Fibroblast of skin of back (primary cell): Measurements from ENCODE around the gene STARD8. TPM values are rescaled to one million over a fixed set of nuclear protein-coding genes. Genes with fewer than 3 reads are reported as not detected.
"Not testable (repeated sequence)": the region's sequence is repeated elsewhere in the genome, so short reads cannot be mapped to it uniquely, and the experiment has no call there.

Experiments used
- DNase-seq: peaks from one replicate; pipeline ENCODE4 v3.0.0-alpha.2; 2013
- polyA plus RNA-seq, 2 experiments: library from polyadenylated mRNA; unstranded; fragments of 120-200 nt; gene quantifications; one replicate each; pipeline ENCODE4 v1.2.1, GENCODE V29; 2013; ENCODE audit not compliant: insufficient read length in 2 of 2

STARD8 gene
- 0.61 TPM for polyA plus RNA-seq (2013, experiment 1 of 2; ENCODE audit: insufficient read length)
- 0.22 TPM for polyA plus RNA-seq (2013, experiment 2 of 2; ENCODE audit: insufficient read length)

- DNase-seq = peak; percentile 54
Observed at GRCh38 chrX:68647156-68647957, at the start of gene STARD8. STARD8 (plus strand) TSS chrX:68647666; CDS start chrX:68647883, 217 bp downstream.

- no peak for DNase-seq
Observed at GRCh38 chrX:68598841-68599240, 48.6 kb upstream of the STARD8 start.

GRCh38 chrX:68599256-68600152 lies 48.0 kb upstream of the STARD8 start:
- DNase-seq = peak; percentile 0

GRCh38 chrX:68604216-68604615 lies 43.2 kb upstream of the STARD8 start:
- not testable (repeated sequence) for DNase-seq

GRCh38 chrX:68614733-68615132 lies 32.7 kb upstream of the STARD8 start:
- not testable (repeated sequence) for DNase-seq

- DNase-seq = no peak
Observed at GRCh38 chrX:68627986-68628385, 19.5 kb upstream of the STARD8 start.

GRCh38 chrX:68629936-68630335 lies 17.5 kb upstream of the STARD8 start:
- DNase-seq = not testable (repeated sequence)

- no peak for DNase-seq
Observed at GRCh38 chrX:68631336-68631735, 16.1 kb upstream of the STARD8 start.

- no peak for DNase-seq
Observed at GRCh38 chrX:68632491-68632890, 15.0 kb upstream of the STARD8 start.

GRCh38 chrX:68633981-68634380 lies 13.5 kb upstream of the STARD8 start:
- DNase-seq = no peak

- no peak for DNase-seq
Observed at GRCh38 chrX:68634649-68635227, 12.7 kb upstream of the STARD8 start.

GRCh38 chrX:68640661-68641060 lies 6.8 kb upstream of the STARD8 start:
- no peak for DNase-seq

- DNase-seq = no peak
Observed at GRCh38 chrX:68644861-68645260, 2.6 kb upstream of the STARD8 start.

GRCh38 chrX:68646421-68646820 lies 1.0 kb upstream of the STARD8 start:
- no peak for DNase-seq

- DNase-seq = no peak
Observed at GRCh38 chrX:68648960-68649359, 1.5 kb downstream of the STARD8 start.

- peak; percentile 25 for DNase-seq
Observed at GRCh38 chrX:68650491-68650890, 3.0 kb downstream of the STARD8 start.

- no peak for DNase-seq
Observed at GRCh38 chrX:68651110-68651509, 3.6 kb downstream of the STARD8 start.

- no peak for DNase-seq
Observed at GRCh38 chrX:68652326-68653170, 5.1 kb downstream of the STARD8 start.

- no peak for DNase-seq
Observed at GRCh38 chrX:68654693-68655092, 7.2 kb downstream of the STARD8 start.

GRCh38 chrX:68656473-68656872 lies 9.0 kb downstream of the STARD8 start:
- DNase-seq = not testable (repeated sequence)

- no peak for DNase-seq
Observed at GRCh38 chrX:68658530-68658929, 11.1 kb downstream of the STARD8 start.

- no peak for DNase-seq
Observed at GRCh38 chrX:68659385-68659784, 11.9 kb downstream of the STARD8 start.
